IMR-90 (cell line): ENCODE data around the gene ANKRD13D. TPM values are rescaled to one million over a fixed set of nuclear protein-coding genes. Genes with fewer than 3 reads are reported as not detected.
A peak's percentile ranks its signal among the peaks of the same experiment; 100 is the strongest.

ENCODE experiments used
- ATAC-seq: fragments of 200-7000 bp; cut with Tn5 transposase; 2 replicates; pipeline ENCODE4 v1.9.1; 2020; ENCODE audit warnings: low read depth, mild to moderate bottlenecking, moderate library complexity
- BruUV-seq: library from RNA; stranded (reverse); fragments of 400-500 nt; replicated peaks from 2 replicates; lab custom pipeline; 2021; lab: Mats Ljungman, UMichigan
- CTCF ChIA-PET: fragments of 300-600 bp; formaldehyde crosslinking; extraction: SDS; loops from one replicate; lab custom pipeline; 2021; ENCODE audit warnings: antibody characterized with exemption; lab: Yijun Ruan, JAX
- POLR2A ChIA-PET: fragments of 300-600 bp; sonication (Branson Sonifier 250); formaldehyde crosslinking; loops from one replicate; lab custom pipeline; 2022; ENCODE audit warnings: antibody characterized with exemption; ENCODE audit not compliant: unreplicated experiment; lab: Charles Lee
- DNase-seq: peaks from one replicate; pipeline ENCODE4 v3.0.0; 2013
- H2AFZ ChIP-seq: replicated peaks from 2 replicates; pipeline ENCODE3; 2013; ENCODE audit warnings: low read length, mild to moderate bottlenecking; ENCODE audit not compliant: poor library complexity
- H2AK5ac ChIP-seq: 2 replicates; pipeline ENCODE4 v1.6.1; 2013; ENCODE audit warnings: low read depth, low read length, inconsistent platforms
- H2AK9ac ChIP-seq: replicated peaks from 2 replicates; pipeline ENCODE3; 2013; ENCODE audit warnings: mild to moderate bottlenecking, low read depth, low read length, moderate library complexity; ENCODE audit not compliant: poor library complexity
- H2BK120ac ChIP-seq: 2 replicates; pipeline ENCODE4 v1.6.1; 2013; ENCODE audit warnings: low read depth, low read length, inconsistent platforms
- H2BK15ac ChIP-seq: 3 replicates; pipeline ENCODE4 v1.6.1; 2013; ENCODE audit warnings: low read depth, low read length, inconsistent platforms
- H2BK20ac ChIP-seq: 2 replicates; pipeline ENCODE4 v1.6.1; 2013; ENCODE audit warnings: low read depth, mild to moderate bottlenecking, inconsistent platforms, low read length, moderate library complexity
- H2BK5ac ChIP-seq: 2 replicates; pipeline ENCODE4 v1.6.1; 2013; ENCODE audit warnings: mild to moderate bottlenecking, low read depth, low read length, inconsistent platforms; ENCODE audit not compliant: poor library complexity, severe bottlenecking
- H3K14ac ChIP-seq: replicated peaks from 2 replicates; pipeline ENCODE4 v1.6.1; 2013; ENCODE audit warnings: low read depth, low read length, inconsistent platforms
- H3K18ac ChIP-seq: 2 replicates; pipeline ENCODE4 v1.6.1; 2013; ENCODE audit warnings: low read depth, low read length, control low read depth
- H3K23ac ChIP-seq: 2 replicates; pipeline ENCODE4 v1.6.1; 2013; ENCODE audit warnings: low read depth, low read length, inconsistent platforms
- H3K27ac ChIP-seq: 2 replicates; pipeline ENCODE4 v1.5.1; 2013; ENCODE audit warnings: mild to moderate bottlenecking, control low read depth, low read length; ENCODE audit not compliant: insufficient read depth
- H3K27me3 ChIP-seq: 2 replicates; pipeline ENCODE4 v1.6.1; 2013; ENCODE audit warnings: low read length; ENCODE audit not compliant: control insufficient read depth, insufficient read depth
- H3K36me3 ChIP-seq: 2 replicates; pipeline ENCODE4 v1.6.1; 2013; ENCODE audit warnings: low read length, mixed read lengths; ENCODE audit not compliant: control insufficient read depth, insufficient read depth
- H3K4ac ChIP-seq: 2 replicates; pipeline ENCODE4 v1.6.1; 2013; ENCODE audit warnings: low read depth, low read length, inconsistent platforms
- H3K4me1 ChIP-seq: 2 replicates; pipeline ENCODE4 v1.6.1; 2013; ENCODE audit warnings: low read length, mixed read lengths; ENCODE audit not compliant: control insufficient read depth, insufficient read depth
- H3K4me2 ChIP-seq: 2 replicates; pipeline ENCODE4 v1.6.1; 2013; ENCODE audit warnings: low read depth, mild to moderate bottlenecking, control low read depth, low read length, moderate library complexity
- H3K4me3 ChIP-seq: 2 replicates; pipeline ENCODE4 v1.5.1; 2013; ENCODE audit warnings: low read depth, mild to moderate bottlenecking, control low read depth, low read length, moderate library complexity; ENCODE audit not compliant: insufficient read depth
- H3K56ac ChIP-seq: 2 replicates; pipeline ENCODE4 v1.6.1; 2013; ENCODE audit warnings: low read length, inconsistent platforms; ENCODE audit not compliant: insufficient read depth; ENCODE audit errors: extremely low read depth
- H3K79me1 ChIP-seq, 2 experiments: 2 replicates each; pipeline ENCODE4 v1.6.1; 2013; ENCODE audit warnings: low read length in 2 of 2, inconsistent platforms in 1 of 2, low read depth in 1 of 2
- H3K9ac ChIP-seq: 2 replicates; pipeline ENCODE4 v1.6.1; 2013; ENCODE audit warnings: low read depth, low read length, control low read depth
- H3K9me1 ChIP-seq: 2 replicates; pipeline ENCODE4 v1.6.1; 2013; ENCODE audit warnings: low read length, inconsistent platforms; ENCODE audit not compliant: insufficient read depth
- H3K9me3 ChIP-seq: 2 replicates; pipeline ENCODE4 v1.6.1; 2013; ENCODE audit warnings: low read length; ENCODE audit not compliant: control insufficient read depth, insufficient read depth
- H4K20me1 ChIP-seq: 2 replicates; pipeline ENCODE4 v1.6.1; 2013; ENCODE audit warnings: low read length, inconsistent platforms; ENCODE audit not compliant: insufficient read depth
- H4K5ac ChIP-seq: 2 replicates; pipeline ENCODE4 v1.6.1; 2013; ENCODE audit warnings: mild to moderate bottlenecking, low read depth, low read length, control low read depth
- H4K8ac ChIP-seq, 2 experiments: 2 replicates each; pipeline ENCODE4 v1.6.1; 2013; ENCODE audit warnings: low read depth in 2 of 2, low read length in 2 of 2, control low read depth in 1 of 2, inconsistent platforms in 1 of 2
- H4K91ac ChIP-seq: 2 replicates; pipeline ENCODE4 v1.6.1; 2013; ENCODE audit warnings: low read depth, low read length, inconsistent platforms; ENCODE audit not compliant: insufficient read depth
- BHLHE40 ChIP-seq: fragments of 150-350 bp; IDR thresholded peaks from 2 replicates; pipeline ENCODE4 v1.6.1; 2016; ENCODE audit warnings: mild to moderate bottlenecking, low read depth, low read length
- RCOR1 ChIP-seq: IDR thresholded peaks from 2 replicates; pipeline ENCODE4 v1.6.1; 2012; ENCODE audit warnings: mild to moderate bottlenecking, low read length, improper control_type of control experiment; ENCODE audit not compliant: insufficient replicate concordance
- WGBS, 2 experiments: methylation state at CpG; one replicate each; pipeline versions ENCODE4 v1.1.5 to v1.1.7; 2013; ENCODE audit warnings: missing lambda C conversion rate in 2 of 2; ENCODE audit not compliant: insufficient read length in 1 of 2; ENCODE audit errors: extremely low coverage in 2 of 2; 5-methylcytosine and 5-hydroxymethylcytosine counted together
- dilution Hi-C: fragments of 300-500 bp; cut with HindIII; formaldehyde crosslinking; loops from one replicate; pipeline ENCODE4 v1.14.3; 2018; ENCODE audit warnings: low sequenced_read_pairs; ENCODE audit not compliant: unreplicated experiment
- in situ Hi-C: fragments of 300-500 bp; cut with MboI; formaldehyde crosslinking; loops from 3 replicates; pipeline ENCODE4 v1.14.3; 2019; ENCODE audit warnings: low sequenced_read_pairs, inconsistent platforms, mixed read lengths
- intact Hi-C: fragments of 100-400 bp; cut with micrococcal nuclease; formaldehyde crosslinking; loops from 2 replicates; pipeline ENCODE4 v1.10.0; 2022
- polyA plus RNA-seq, 3 experiments: library from polyadenylated mRNA; depleted of rRNA; stranded (reverse); fragments of >200 nt; gene quantifications; 2 replicates each; pipeline ENCODE4 v1.2.3, GENCODE V29; 2012; ENCODE audit warnings: low replicate concordance in 1 of 3
- total RNA-seq: library from RNA; depleted of rRNA; stranded (reverse); fragments of >200 nt; gene quantifications from 2 replicates; pipeline ENCODE4 v1.2.3, GENCODE V29; 2012

The ANKRD13D gene
- total and polyA plus RNA-seq, 2 of the 4 experiments (the other 2 are of a cell fraction): 7.3 to 38.4 TPM

DNA sequence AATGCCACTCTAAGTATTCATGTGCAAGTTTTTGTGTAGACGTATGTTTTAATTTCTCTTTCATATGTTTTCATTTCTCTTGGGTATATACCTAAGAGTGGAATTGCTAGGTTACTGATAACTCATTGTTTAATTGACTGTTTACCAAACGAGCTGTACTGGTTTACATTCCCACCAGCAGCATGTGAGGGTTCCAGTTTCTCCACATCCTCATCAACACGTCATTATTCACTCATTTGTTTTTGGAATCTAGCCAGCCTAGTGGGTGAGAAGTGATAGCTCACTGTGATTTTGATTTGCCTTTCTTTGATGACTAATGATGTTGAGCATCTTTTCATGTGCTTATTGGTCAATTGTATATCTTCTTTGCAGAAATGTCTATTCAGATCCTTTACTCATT lies 4.0 kb downstream of the ANKRD13D start:
- Histone ChIP-seq H2BK15ac (no peak overlapping the region), H2BK20ac (no peak overlapping the region), H3K4ac (no peak overlapping the region), H3K23ac (no peak overlapping the region), H3K4me1 (peaks cover 16% of the 10 kb centered on the region), H4K20me1 (peaks cover 15% of the 10 kb centered on the region), H3K4me3 (no peak overlapping the region), H3K18ac (no peak overlapping the region), H3K56ac (no peak overlapping the region), H3K9me3 (peaks cover 2% of the 10 kb centered on the region; the same call in 1 of the 2 replicates), H3K14ac (no peak overlapping the region), H2AK9ac (no peak overlapping the region), H2BK5ac (peak overlapping the region; percentile 66), H3K4me2 (peak overlapping the region; percentile 53; the same call in 1 of the 2 replicates), H2AFZ (no peak overlapping the region), H3K9me1 (peaks cover 14% of the 10 kb centered on the region; the same call in 1 of the 2 replicates), H2BK120ac (no peak overlapping the region), H4K8ac (no peak overlapping the region), H3K36me3 (peaks cover 31% of the 10 kb centered on the region), H3K9ac (no peak overlapping the region), H3K27me3 (no peaks in the 10 kb centered on the region), H3K79me1 (peaks cover 20 to 55% of the 10 kb centered on the region in 2 experiments), H4K91ac (no peak overlapping the region), H4K5ac (no peak overlapping the region), H3K27ac (no peak overlapping the region), H2AK5ac (no peak overlapping the region)
- ATAC-seq (no peak), DNase-seq (peak; percentile 65)
- intact Hi-C loops (no loop called here), dilution Hi-C loops (no loop called here), in situ Hi-C loops (no loop called here)
- WGBS, 2 experiments: no CpG with 5 or more reads among the region's 3 CpGs
- ChIA-PET POLR2A (interaction anchor here (0.5 kb wide), 1 partner anchor 12 kb away, joined by 3 read pairs; no protein-coding TSS in a partner anchor), CTCF (interaction anchor here (0.6 to 1.6 kb wide), 3 partner anchors 24 to 164 kb away, joined by 3 to 5 read pairs (median 3); no protein-coding TSS in a partner anchor)
- BruUV-seq: TSS peak; percentile 23
- TF ChIP-seq BHLHE40: peak; percentile 91
- no peak for TF ChIP-seq RCOR1
